Kidney capillary endothelial cell (primary cell): ENCODE measurements around the gene ATP2A3.

ENCODE experiments used
- DNase-seq: peaks from one replicate; pipeline ENCODE4 v3.0.0-alpha.2; 2018; ENCODE audit warnings: low spot score

The ATP2A3 gene

DNA sequence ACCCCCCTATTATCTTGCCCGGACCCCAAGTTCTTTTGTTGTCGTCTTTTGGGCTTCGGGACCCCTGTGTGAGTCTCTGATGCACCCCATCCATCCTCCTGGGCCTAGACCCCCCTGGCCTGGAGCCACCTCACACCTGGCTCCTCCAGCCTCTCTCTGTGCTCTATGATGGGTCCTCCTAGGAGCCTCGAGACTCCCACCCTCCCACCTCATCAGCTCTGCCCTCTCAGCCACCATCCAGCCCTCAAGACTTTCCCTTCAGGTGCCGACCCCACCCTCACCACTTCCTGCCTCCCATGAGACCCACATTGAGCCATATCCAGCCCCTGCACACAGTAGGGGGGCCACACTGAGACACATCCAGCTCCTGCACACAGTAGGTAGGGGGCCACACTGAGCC lies 8.7 kb upstream of the ATP2A3 start:
- DNase-seq: no peak

GRCh38 chr17:3972281-3972731 lies 8.1 kb upstream of the ATP2A3 start:
- no peak for DNase-seq

DNA sequence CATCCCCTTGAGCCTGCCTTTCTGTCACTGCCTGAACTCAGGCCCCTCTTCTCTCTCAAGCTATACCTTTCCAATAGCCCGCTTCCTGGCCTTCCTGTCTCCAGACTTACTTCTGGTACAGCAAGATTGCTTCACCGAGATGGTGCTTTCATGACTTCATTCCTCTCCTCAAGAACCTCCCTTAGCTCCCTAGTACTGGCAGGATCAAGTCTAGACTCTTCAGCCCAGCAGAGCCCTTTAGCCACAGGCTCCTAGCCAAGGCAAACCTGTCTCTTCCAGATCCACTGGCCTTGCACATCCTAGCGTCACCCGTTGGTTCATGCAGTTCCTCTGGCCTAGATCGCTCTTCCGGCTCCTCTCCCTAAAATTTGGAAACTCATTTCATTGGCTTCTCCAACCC lies 6.4 kb upstream of the ATP2A3 start:
- no peak for DNase-seq

DNA sequence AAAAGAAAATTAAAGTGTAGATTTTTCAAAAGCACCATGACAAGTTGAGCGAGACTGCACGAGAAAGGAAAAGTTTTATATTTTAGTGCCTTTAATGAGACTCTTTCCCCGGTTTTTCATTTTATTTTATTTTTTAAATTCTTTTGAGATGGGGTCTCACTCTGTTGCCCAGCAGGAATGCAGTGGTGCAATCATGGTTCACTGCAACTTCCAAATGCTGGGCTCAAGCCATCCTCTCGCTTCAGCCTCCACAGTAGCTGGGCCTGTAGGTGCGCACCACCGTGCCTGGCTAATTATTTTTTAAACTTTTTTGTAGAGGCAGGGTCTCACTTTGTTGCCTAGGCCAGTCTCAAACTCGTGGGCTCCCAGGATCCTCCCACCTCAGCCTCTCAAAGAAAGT lies 5.7 kb upstream of the ATP2A3 start:
- DNase-seq: no peak

DNA sequence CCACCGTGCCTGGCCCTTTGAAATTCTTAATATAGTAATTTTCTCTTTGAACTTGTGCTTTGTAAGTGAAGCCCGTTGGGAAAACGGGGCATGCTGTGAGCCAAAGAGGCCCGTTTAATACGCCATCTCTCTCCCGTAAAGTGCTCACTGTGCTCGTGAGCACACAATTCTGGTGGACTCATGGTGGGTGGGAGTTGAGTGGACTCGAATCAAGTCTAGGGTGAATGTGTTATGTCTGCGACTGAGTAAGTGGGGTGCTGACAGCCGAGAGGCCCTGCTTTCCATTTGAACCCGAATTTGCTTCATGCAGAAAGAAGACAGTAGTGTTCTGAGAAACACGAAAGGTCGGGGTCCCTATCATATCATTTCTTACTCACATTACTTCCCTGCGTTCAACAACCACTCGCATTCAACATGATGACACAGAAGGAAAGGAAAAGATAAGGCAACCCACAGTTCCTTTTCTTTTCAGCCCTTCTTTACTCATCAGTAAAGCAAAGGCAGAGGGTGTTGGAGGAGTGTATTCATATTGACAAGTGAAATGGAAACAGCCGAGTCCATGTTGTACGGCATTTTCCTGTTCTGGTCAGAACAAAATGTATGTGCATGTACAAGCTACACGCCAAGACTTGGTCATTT lies 4.8 kb upstream of the ATP2A3 start:
- DNase-seq: no peak

DNA sequence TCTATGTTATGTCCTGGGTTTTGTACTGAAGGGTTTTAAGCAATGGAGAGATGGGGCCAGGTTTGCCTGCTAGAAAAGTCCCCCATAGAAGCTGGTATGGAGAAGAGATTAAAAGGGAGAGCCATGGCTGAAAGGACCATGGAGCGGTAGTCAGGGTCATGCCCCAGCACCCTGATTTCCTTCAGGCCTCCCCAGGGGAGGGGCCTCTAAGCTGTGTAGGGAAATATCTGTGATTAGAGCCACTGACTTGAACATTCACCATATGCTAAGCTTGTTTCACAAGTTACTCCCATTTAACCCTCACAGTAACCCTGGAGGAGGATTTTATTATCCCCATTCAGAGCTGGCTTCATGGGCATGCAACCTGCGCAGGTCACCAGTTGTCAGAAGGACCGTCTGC lies 3.8 kb upstream of the ATP2A3 start:
- no peak for DNase-seq

DNA sequence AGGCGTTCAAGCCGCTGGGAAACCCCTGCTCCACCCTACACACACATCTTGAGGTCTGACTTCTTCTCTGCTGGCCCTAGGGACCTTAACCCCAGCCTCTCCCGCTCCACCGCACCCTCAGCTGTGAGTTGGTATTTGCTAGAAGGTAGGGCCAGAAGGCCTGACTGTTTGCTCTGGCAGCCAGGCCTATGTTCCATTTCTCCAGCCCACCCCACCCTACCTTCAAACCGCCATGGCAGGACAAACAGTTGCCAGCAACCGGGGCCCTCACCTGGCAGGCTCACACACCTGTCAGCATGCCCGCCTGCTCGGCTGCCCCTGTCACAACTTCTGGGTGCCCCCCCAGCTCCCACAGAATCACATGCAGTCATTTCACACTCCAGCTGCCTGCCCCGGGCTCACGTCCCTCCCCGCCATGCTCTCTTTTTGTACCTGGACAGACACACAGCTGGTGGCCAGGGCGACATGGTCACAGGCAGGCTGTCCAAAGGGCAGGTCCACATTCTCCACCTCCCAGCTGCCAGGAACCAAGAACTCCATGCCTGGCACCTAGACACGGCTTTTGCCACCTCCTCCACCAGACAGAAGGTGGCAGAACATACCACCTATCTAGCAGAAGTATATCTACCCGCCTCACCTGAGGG lies 2.6 kb upstream of the ATP2A3 start:
- no peak for DNase-seq

DNA sequence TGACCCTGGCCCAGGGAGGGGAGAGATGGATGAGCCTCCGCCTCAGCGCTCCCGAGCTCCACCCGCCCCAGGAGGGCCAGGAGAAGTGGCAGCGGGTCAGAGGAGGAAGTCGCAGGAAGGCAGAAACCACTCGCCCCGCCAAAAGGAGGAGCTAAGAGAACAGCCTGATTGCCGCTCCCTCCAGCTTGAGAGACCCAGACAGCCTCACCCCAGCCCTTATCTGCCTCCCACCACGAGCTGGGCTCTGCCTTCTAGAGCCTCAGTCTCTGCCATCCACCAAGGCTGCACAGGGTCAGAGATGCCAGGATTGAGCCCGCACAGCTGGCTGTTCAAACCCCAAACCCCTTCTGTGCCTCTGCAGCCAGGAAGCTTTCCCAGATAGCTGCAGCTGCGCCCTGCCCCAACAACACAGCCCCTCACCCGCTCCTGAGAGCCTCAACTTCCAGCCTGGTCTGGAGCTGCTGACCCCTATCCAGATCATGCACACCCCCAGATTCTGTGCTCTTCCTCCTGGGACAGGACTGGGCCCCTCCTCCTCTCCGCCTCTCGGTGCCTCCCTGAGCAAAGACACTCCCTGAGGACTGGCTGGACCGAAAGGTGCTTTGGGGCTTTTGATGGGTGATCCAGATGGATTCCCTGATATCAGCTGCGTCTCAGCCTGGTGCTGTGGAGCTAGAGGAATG lies 1.0 kb upstream of the ATP2A3 start:
- DNase-seq: no peak

DNA sequence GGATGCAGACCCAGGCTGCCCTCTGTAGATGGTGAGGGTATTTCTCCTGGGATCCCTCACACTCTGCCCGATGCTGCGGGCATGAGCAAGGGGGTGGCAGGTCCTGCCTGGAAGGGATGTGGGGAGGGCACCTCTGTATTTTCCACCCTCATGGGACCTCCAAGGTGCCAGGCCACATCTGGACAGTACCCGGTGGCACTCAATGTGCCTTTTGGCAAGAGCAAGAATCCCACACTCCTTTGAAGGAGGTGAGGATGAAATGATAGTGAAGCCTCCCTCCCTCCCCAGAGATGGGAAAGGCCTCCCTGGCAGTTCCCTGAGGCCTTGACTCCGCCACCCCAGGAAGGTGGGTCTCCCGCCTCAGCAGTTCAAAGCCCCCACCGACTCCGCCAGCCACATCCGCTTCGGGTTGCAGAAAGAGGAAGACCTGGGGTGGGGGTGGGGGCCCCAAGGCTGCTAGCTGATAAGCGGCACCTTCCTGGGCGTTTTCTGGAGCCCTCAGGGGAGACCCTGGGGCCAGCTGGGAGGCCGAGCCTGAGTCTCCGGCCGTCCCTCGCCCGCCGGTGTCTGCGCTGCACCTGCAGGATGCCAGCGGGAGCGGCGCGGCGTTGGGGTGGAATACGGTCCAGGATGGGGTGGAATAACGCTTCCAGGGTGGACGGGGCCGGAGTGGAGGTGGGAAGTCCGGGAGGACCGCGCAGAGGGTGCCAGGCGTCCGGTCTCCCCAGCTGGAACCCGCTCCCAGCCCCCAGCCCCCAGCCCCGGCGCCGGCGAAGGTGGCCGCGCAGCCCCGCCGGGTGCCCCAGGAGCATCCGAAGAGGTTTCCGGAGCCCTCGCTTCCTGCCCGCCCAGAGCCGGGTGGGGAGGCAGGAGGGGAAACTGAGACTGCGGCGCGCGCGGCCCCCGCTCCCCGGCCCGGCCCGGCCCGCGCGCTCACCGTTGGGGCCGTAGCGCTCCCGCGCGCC lies 718 bp downstream of the ATP2A3 start:
- no peak for DNase-seq

- no peak for DNase-seq
Measured at GRCh38 chr17:3962965-3963236, 1.3 kb downstream of the ATP2A3 start.

DNA sequence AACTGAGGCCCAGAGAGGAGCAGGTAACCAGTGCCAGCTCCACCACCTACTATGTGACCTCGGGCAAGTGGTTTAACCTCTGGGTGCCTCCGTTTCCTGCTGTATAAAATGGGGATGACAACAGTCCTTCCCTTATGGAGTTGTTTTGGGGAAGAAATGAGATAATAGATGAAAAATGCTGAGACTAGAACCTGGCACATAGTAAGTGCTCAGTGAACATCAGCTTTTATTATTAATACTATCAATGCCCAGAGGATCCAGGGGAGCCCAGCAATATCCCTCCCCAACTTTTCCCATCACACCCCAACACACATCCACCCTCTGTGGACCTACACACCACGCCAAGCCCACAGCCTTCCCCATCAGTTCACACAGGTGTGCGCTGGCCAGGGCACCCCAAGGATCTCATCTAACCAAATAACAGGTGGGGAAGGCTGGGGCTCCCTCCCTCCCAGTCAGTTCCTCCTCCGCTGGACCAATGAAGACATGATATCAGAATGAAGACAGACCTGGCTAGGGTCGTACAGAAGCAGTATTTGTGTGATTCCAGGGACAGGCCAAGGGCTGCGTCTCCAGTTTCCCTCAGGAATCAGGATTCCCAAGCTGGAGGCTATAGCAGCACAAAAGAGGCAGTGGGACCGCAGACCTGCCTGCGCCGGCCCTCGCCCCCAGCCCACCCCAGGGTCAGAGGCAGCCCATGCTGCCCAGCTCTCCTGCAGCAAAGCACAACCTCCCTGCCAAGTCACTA lies 1.8 kb downstream of the ATP2A3 start:
- DNase-seq: no peak

DNA sequence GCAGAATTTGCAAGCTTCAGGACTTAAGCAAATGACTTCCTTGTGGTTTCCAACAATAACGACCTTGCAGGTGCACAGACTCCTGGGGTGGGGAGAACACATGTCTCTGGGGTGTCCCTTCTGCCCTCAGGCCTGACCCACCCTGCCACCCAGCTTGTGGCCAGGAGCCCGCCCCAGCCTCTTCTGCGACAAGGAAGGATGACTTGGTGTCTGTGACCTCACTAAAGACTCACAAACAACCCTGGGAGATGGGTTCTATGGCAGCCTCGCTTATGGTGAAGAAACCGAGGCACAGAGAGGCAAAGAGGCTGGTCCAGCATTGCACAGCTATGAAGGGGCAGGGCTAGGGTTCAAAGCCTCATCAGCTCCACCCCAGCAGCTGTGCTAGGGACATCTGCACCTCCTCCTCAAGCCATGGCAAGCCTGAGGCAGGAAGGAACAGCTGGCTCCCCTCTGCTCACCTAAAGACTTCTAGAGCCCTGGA lies 2.6 kb downstream of the ATP2A3 start:
- no peak for DNase-seq

- no peak for DNase-seq
Measured at GRCh38 chr17:3960764-3961163, 3.5 kb downstream of the ATP2A3 start.

GRCh38 chr17:3959921-3960601 lies 4.2 kb downstream of the ATP2A3 start:
- DNase-seq: no peak

DNA sequence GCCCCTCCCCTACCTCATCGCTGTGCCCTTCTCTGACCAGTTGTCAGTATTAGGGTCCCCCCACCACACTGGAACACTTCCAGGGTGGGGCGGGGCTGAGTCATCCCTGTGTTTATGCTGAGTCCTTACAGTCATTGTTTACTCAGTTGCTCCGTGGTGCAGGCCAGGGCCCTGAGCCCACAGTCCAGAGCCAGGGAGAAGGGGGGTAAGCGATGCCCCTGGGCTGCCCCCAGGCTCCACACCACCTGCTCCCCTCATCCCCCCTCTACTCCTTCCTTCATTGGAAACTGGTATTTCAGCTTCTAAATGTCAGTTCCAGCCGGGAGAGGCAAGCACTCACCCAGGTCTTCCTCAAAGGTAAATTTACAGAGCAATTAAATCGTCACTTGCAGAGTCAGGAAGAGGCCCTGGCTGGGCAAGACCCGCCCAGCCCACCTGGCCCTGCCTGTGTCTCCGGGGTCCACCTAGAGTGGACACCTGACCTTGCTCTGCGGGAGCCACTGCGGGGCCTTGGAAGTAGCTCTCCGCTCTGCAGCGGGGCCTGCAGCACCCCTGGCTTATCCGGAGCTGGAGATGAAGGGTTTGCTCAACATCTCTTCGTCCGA lies 4.8 kb downstream of the ATP2A3 start:
- no peak for DNase-seq

DNA sequence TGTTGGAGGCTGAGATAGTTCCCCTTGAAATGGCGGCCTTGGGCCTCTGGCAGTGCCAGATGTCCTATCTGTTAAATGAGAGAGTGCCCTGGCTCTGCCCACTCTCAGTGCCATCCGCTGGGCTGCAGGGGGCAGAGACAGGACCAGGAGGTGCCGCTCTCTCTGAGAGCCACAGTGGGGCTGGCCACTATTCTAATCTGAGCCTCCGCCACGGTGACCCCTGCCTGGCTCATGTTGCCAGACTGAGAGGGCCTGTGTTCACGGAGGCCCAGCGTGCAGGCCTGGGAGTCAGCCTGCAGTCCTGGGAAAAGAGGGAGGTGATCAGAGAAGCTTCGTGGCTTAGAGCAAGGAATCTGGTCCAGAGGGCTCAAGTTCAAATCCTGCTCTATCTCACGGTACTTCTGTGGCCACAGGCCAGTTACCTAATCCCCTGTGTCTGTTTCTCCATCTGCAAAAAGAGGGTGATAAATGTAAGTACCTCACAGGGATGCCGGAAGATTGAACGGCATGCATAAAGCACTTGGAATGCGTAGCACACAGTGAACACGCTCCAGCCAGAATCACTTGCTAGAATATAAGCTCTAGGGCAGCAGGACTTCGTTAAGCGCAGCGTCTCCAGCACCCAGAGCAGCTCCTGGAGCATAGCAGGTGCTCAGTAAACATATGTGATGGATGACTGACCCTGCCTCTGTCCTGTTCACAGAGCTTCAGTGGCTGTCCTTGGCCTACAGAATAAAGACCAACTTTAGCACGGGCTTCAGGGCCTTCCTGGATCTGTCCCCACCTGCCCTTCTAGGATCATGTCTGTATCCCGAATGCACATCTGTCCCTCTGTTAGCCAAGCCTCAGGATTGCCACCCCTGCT lies 6.3 kb downstream of the ATP2A3 start:
- no peak for DNase-seq

- DNase-seq: no peak
Measured at GRCh38 chr17:3956983-3957382, 7.3 kb downstream of the ATP2A3 start.

GRCh38 chr17:3956327-3956957 lies 7.8 kb downstream of the ATP2A3 start:
- DNase-seq: no peak

- DNase-seq: no peak
Measured at GRCh38 chr17:3955673-3955988, 8.6 kb downstream of the ATP2A3 start.
